HepG2 (cell line): Measurements from ENCODE around the gene PUM1.

ENCODE experiments used
- JUNB ChIP-seq: sonication (generic); formaldehyde crosslinking; IDR thresholded peaks from 2 replicates; pipeline ENCODE4 v1.8.0; 2022; ENCODE audit warnings: missing genetic modification reagents, mild to moderate bottlenecking, borderline replicate concordance
- POLR2A ChIP-seq, 2 experiments: IDR thresholded peaks; 2 replicates each; pipeline ENCODE4 v1.6.1; 2011; ENCODE audit warnings: low read depth in 2 of 2, low read length in 2 of 2, mild to moderate bottlenecking in 1 of 2, moderate library complexity in 1 of 2; ENCODE audit not compliant: insufficient read depth in 1 of 2
- ZFP41 ChIP-seq: sonication (generic); formaldehyde crosslinking; IDR thresholded peaks from 2 replicates; pipeline ENCODE4 v1.4.0; 2020; ENCODE audit warnings: mild to moderate bottlenecking, missing genetic modification reagents, borderline replicate concordance
- ZNF275 ChIP-seq: sonication (generic); formaldehyde crosslinking; IDR thresholded peaks from 2 replicates; pipeline ENCODE4 v1.8.0; 2022; ENCODE audit warnings: missing genetic modification reagents, mild to moderate bottlenecking, inconsistent platforms, borderline replicate concordance
- ZNF282 ChIP-seq: fragments of 450-650 bp; IDR thresholded peaks from 2 replicates; pipeline ENCODE4 v1.6.1; 2018; ENCODE audit not compliant: partially characterized antibody
- ZNF720 ChIP-seq: sonication (generic); formaldehyde crosslinking; IDR thresholded peaks from 2 replicates; pipeline ENCODE4 v1.4.0; 2020; ENCODE audit warnings: missing genetic modification reagents
- TF ChIP-seq, protein P1 (sequence below): sonication (generic); formaldehyde crosslinking; IDR thresholded peaks from 2 replicates; pipeline ENCODE4 v1.5.0; 2020; ENCODE audit warnings: mild to moderate bottlenecking, missing genetic modification reagents, moderate library complexity
- TF ChIP-seq, protein P2 (sequence below): sonication (generic); formaldehyde crosslinking; IDR thresholded peaks from 2 replicates; pipeline ENCODE4 v1.5.0; 2020; ENCODE audit warnings: missing genetic modification reagents

GRCh38 chr1:30929944-30930525, 135.5 kb downstream of the PUM1 start:
- TF ChIP-seq POLR2A (IDR thresholded peaks at IDR 0.05; ENCODE audit: insufficient read depth in 1 of 2, low read depth in 2 of 2, low read length in 2 of 2) = no peak
- TF ChIP-seq ZFP41 = no peak
- no peak for TF ChIP-seq ZNF282
- no peak for TF ChIP-seq JUNB (CRISPR knock-in tag)
- TF ChIP-seq, protein P1, sequence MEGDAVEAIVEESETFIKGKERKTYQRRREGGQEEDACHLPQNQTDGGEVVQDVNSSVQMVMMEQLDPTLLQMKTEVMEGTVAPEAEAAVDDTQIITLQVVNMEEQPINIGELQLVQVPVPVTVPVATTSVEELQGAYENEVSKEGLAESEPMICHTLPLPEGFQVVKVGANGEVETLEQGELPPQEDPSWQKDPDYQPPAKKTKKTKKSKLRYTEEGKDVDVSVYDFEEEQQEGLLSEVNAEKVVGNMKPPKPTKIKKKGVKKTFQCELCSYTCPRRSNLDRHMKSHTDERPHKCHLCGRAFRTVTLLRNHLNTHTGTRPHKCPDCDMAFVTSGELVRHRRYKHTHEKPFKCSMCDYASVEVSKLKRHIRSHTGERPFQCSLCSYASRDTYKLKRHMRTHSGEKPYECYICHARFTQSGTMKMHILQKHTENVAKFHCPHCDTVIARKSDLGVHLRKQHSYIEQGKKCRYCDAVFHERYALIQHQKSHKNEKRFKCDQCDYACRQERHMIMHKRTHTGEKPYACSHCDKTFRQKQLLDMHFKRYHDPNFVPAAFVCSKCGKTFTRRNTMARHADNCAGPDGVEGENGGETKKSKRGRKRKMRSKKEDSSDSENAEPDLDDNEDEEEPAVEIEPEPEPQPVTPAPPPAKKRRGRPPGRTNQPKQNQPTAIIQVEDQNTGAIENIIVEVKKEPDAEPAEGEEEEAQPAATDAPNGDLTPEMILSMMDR (CRISPR knock-in tag) = no peak
- no peak for TF ChIP-seq ZNF720 (CRISPR knock-in tag)
- no peak for TF ChIP-seq ZNF275
- TF ChIP-seq, protein P2, sequence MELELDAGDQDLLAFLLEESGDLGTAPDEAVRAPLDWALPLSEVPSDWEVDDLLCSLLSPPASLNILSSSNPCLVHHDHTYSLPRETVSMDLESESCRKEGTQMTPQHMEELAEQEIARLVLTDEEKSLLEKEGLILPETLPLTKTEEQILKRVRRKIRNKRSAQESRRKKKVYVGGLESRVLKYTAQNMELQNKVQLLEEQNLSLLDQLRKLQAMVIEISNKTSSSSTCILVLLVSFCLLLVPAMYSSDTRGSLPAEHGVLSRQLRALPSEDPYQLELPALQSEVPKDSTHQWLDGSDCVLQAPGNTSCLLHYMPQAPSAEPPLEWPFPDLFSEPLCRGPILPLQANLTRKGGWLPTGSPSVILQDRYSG (CRISPR knock-in tag) = no peak
